A549 (cell line): ENCODE measurements around the gene CD79B. TPM values are rescaled to one million over a fixed set of nuclear protein-coding genes. Genes with fewer than 3 reads are reported as not detected.
"Not testable (repeated sequence)": the region's sequence is repeated elsewhere in the genome, so short reads cannot be mapped to it uniquely, and the experiment has no call there.

ENCODE experiments used
- ATAC-seq, 2 experiments: fragments of 200-7000 bp in 1 of 2; fragments of >200 bp in 1 of 2; cut with Nextera tagmentation in 1 of 2; cut with Tn5 transposase in 1 of 2; 3 replicates each; pipeline versions ENCODE4 v1.8.0 to v1.9.1; 2018 to 2020; ENCODE audit warnings: mild to moderate bottlenecking in 1 of 2, moderate library complexity in 1 of 2
- CTCF ChIA-PET: fragments of 300-600 bp; sonication (Branson Sonifier 250); formaldehyde crosslinking; extraction: SDS; loops from one replicate; lab custom pipeline; 2021; ENCODE audit warnings: antibody characterized with exemption, inconsistent platforms; lab: Yijun Ruan, JAX
- POLR2A ChIA-PET: fragments of 350-600 bp; formaldehyde crosslinking; extraction: SDS; loops from one replicate; lab custom pipeline; 2021; ENCODE audit warnings: antibody characterized with exemption, inconsistent platforms; lab: Yijun Ruan, JAX
- DNase-seq, 2 experiments: peaks; one replicate each; pipeline versions ENCODE4 v3.0.0 to v3.0.0-alpha.2; 2011 to 2016; ENCODE audit warnings: low read depth in 1 of 2, low spot score in 1 of 2
- FAIRE-seq: peaks from 2 replicates; lab custom pipeline; 2011; peaks lifted over from hg19 to GRCh38; lab: Jason Lieb, UNC
- H3K27ac ChIP-seq, 2 experiments: fragments of >200 bp; sonication (Bioruptor Twin); formaldehyde crosslinking; 3 replicates each; pipeline ENCODE4 v1.5.1; 2016 to 2017
- H3K4me1 ChIP-seq: fragments of >200 bp; sonication (Bioruptor Twin); formaldehyde crosslinking; 3 replicates; pipeline ENCODE4 v1.6.1; 2016
- H3K4me2 ChIP-seq: fragments of >200 bp; sonication (Bioruptor Twin); formaldehyde crosslinking; 3 replicates; pipeline ENCODE4 v1.6.1; 2016
- H3K4me3 ChIP-seq: fragments of >200 bp; sonication (Bioruptor Twin); formaldehyde crosslinking; 3 replicates; pipeline ENCODE4 v1.5.1; 2016
- H3K9me3 ChIP-seq: fragments of >200 bp; sonication (Bioruptor Twin); formaldehyde crosslinking; 3 replicates; pipeline ENCODE4 v1.6.1; 2016
- BCL3 ChIP-seq: fragments of >200 bp; sonication (Bioruptor Twin); formaldehyde crosslinking; IDR thresholded peaks from 3 replicates; pipeline ENCODE4 v1.6.1; 2016
- CTCF ChIP-seq: fragments of >200 bp; sonication (Bioruptor Twin); formaldehyde crosslinking; IDR thresholded peaks from 3 replicates; pipeline ENCODE4 v1.5.1; 2016
- EHF ChIP-seq: fragments of 250-450 bp; sonication (Bioruptor Pico); IDR thresholded peaks from 2 replicates; pipeline ENCODE4 v1.5.0; 2020; ENCODE audit warnings: mild to moderate bottlenecking
- ELK1 ChIP-seq: fragments of 150-350 bp; IDR thresholded peaks from 2 replicates; pipeline ENCODE4 v1.6.1; 2014; ENCODE audit warnings: low read depth, mild to moderate bottlenecking, low read length
- ESRRA ChIP-seq: fragments of 150-350 bp; IDR thresholded peaks from 2 replicates; pipeline ENCODE4 v1.6.1; 2014; ENCODE audit warnings: mild to moderate bottlenecking, low read length, borderline replicate concordance
- FOSB ChIP-seq: fragments of 250-450 bp; sonication (Bioruptor Pico); IDR thresholded peaks from 2 replicates; pipeline ENCODE4 v1.5.0; 2020; ENCODE audit warnings: mild to moderate bottlenecking, moderate library complexity
- HMGXB4 ChIP-seq: fragments of 250-450 bp; sonication (Bioruptor Pico); IDR thresholded peaks from 2 replicates; pipeline ENCODE4 v1.5.0; 2021; ENCODE audit warnings: mild to moderate bottlenecking, moderate library complexity, borderline replicate concordance
- JUNB ChIP-seq: fragments of >200 bp; sonication (Bioruptor Twin); formaldehyde crosslinking; IDR thresholded peaks from 2 replicates; pipeline ENCODE4 v1.6.1; 2016
- KDM5A ChIP-seq: fragments of 200-600 bp; sonication (generic); IDR thresholded peaks from 2 replicates; pipeline ENCODE4 v1.6.1; 2016; ENCODE audit warnings: antibody characterized with exemption, mild to moderate bottlenecking
- MAFK ChIP-seq: fragments of 450-650 bp; IDR thresholded peaks from 2 replicates; pipeline ENCODE4 v1.6.1; 2014; ENCODE audit not compliant: partially characterized antibody
- MYC ChIP-seq: IDR thresholded peaks from 2 replicates; pipeline ENCODE4 v1.6.1; 2012; ENCODE audit warnings: mild to moderate bottlenecking, inconsistent platforms, low read length, improper control_type of control experiment, borderline replicate concordance
- NFE2L2 ChIP-seq: fragments of 150-350 bp; conservative IDR thresholded peaks from 2 replicates; pipeline ENCODE4 v1.6.1; 2014; ENCODE audit warnings: low read length
- NPAS2 ChIP-seq: fragments of 250-450 bp; sonication (Bioruptor Pico); IDR thresholded peaks from 2 replicates; pipeline ENCODE4 v1.8.0; 2022; ENCODE audit warnings: mild to moderate bottlenecking, moderate library complexity, borderline replicate concordance
- POLR2A ChIP-seq: IDR thresholded peaks from 2 replicates; pipeline ENCODE4 v1.6.1; 2012; ENCODE audit warnings: mild to moderate bottlenecking, low read length
- REST ChIP-seq: fragments of 200-600 bp; sonication (generic); IDR thresholded peaks from 2 replicates; pipeline ENCODE4 v1.6.1; 2016; ENCODE audit warnings: antibody characterized with exemption, mild to moderate bottlenecking, moderate library complexity
- RFX5 ChIP-seq: fragments of 450-650 bp; IDR thresholded peaks from 2 replicates; pipeline ENCODE4 v1.7.1; 2014; ENCODE audit warnings: antibody characterized with exemption, mild to moderate bottlenecking, moderate library complexity
- SMC3 ChIP-seq: fragments of >200 bp; sonication (Bioruptor Twin); formaldehyde crosslinking; IDR thresholded peaks from 3 replicates; pipeline ENCODE4 v1.6.1; 2018; ENCODE audit warnings: inconsistent platforms
- USF2 ChIP-seq: fragments of 450-650 bp; IDR thresholded peaks from 2 replicates; pipeline ENCODE4 v1.6.1; 2014; ENCODE audit warnings: antibody characterized with exemption
- WGBS: methylation state at CpG from one replicate; pipeline ENCODE4 v1.1.6; 2017; ENCODE audit errors: missing lambda C conversion rate; 5-methylcytosine and 5-hydroxymethylcytosine counted together
- polyA plus RNA-seq, 4 experiments: library from polyadenylated mRNA; depleted of rRNA in 3 of 4; stranded (reverse); fragments of >200 nt; fragmentation: RNase III in 1 of 4; extraction: RNeasy Plus Mini Kit Qiagen cat#74134 plus additional on column Dnase treatment in 1 of 4; gene quantifications; 2 replicates in 3 of 4; 3 replicates in 1 of 4; pipeline ENCODE4 v1.2.3, GENCODE V29; 2011 to 2017

The CD79B gene
- polyA plus RNA-seq, 2 of the 4 experiments (the other 2 are of a cell fraction): 0.14 TPM; not detected in 1

- TF ChIP-seq REST (no peak), KDM5A (no peak)
These were observed 50.1 kb downstream of the CD79B start, which contains the start of gene GH2 (continued) for GRCh38 chr17:63881935-63882601.

GRCh38 chr17:63881337-63881736, 50.8 kb downstream of the CD79B start:
- CTCF ChIA-PET: interaction anchor here (0.6 to 4.4 kb wide), 18 partner anchors 9 to 578 kb away, joined by 3 to 56 read pairs (median 4); partner anchors contain the start of genes CSHL1 and GH1
- POLR2A ChIA-PET, H3K9me3 ChIP-seq, H3K4me3 ChIP-seq, H3K4me2 ChIP-seq, FAIRE-seq, H3K27ac ChIP-seq, H3K4me1 ChIP-seq: not testable (repeated sequence)
- ATAC-seq (peak; percentile 63 to 71), DNase-seq (peak in 1 of 2 experiments; percentile 43)
- WGBS: 62% methylated on average over 11 of the region's 11 CpGs

GRCh38 chr17:63880706-63881105, 51.4 kb downstream of the CD79B start:
- no peaks in the 10 kb centered on the region; the same call in 2 of the 3 replicates for H3K9me3 ChIP-seq
- no peaks in the 10 kb centered on the region for H3K4me1 ChIP-seq
- H3K4me3 ChIP-seq: no peak overlapping the region
- DNase-seq (no peak), FAIRE-seq (no peak), ATAC-seq (peak; percentile 6 to 9; a peak in 2 of 6 replicates)
- ChIA-PET POLR2A (no interaction called here), CTCF (interaction anchor here (0.6 to 4.4 kb wide), 8 partner anchors 9 to 94 kb away, joined by 3 to 56 read pairs (median 6); partner anchors contain the start of gene CSHL1)
- 70% methylated on average over 12 of the region's 12 CpGs for WGBS
- no peak overlapping the region for H3K4me2 ChIP-seq
- no peak overlapping the region for H3K27ac ChIP-seq
- TF ChIP-seq NPAS2 (CRISPR knock-in tag) (no peak), KDM5A (no peak), USF2 (no peak), EHF (no peak), RFX5 (no peak), NFE2L2 (no peak), JUNB (no peak), POLR2A (no peak), CTCF (no peak), FOSB (CRISPR knock-in tag) (no peak), MYC (no peak), ELK1 (no peak), HMGXB4 (CRISPR knock-in tag) (no peak), ESRRA (no peak), BCL3 (no peak), MAFK (no peak), SMC3 (no peak)
